DND-41 (cell line): Measurements from ENCODE around the gene SHMT2.

Source experiments
- CTCF ChIP-seq: IDR thresholded peaks from 2 replicates; pipeline ENCODE4 v1.5.1; 2012; ENCODE audit warnings: borderline replicate concordance, low read length, moderate library complexity, mild to moderate bottlenecking; ENCODE audit not compliant: poor library complexity, severe bottlenecking; ENCODE audit errors: extremely low read depth
- EZH2 ChIP-seq: IDR thresholded peaks from 3 replicates; pipeline ENCODE4 v1.6.1; 2012; ENCODE audit warnings: borderline replicate concordance, low read depth, mild to moderate bottlenecking, moderate library complexity, low read length, inconsistent platforms; ENCODE audit not compliant: severe bottlenecking

GRCh38 chr12:57222286-57223190, 7.0 kb upstream of the SHMT2 start:
- no peak for TF ChIP-seq CTCF
- no peak for TF ChIP-seq EZH2
